GM19397 (cell line): ENCODE data around the gene CARD14.
"Not testable (repeated sequence)": the region's sequence is repeated elsewhere in the genome, so short reads cannot be mapped to it uniquely, and the experiment has no call there.

Source experiments
- ATAC-seq: cut with Tn5 transposase; IDR thresholded peaks from one replicate; pipeline ENCODE4 v1.9.1; 2021; ENCODE audit warnings: mild to moderate bottlenecking, moderate library complexity; ENCODE audit not compliant: unreplicated experiment

CARD14 gene

GRCh38 chr17:80223142-80223815 is 53.4 kb downstream of the CARD14 start:
- ATAC-seq = no peak

- ATAC-seq = no peak
Observed at GRCh38 chr17:80223838-80224497, 54.1 kb downstream of the CARD14 start.

GRCh38 chr17:80224683-80225082 is 54.9 kb downstream of the CARD14 start:
- ATAC-seq = no peak

- no peak for ATAC-seq
Observed at GRCh38 chr17:80225230-80225629, 55.4 kb downstream of the CARD14 start.

GRCh38 chr17:80227156-80227555 is 57.3 kb downstream of the CARD14 start:
- ATAC-seq = no peak

- ATAC-seq = no peak
Observed at GRCh38 chr17:80227666-80228065, 57.8 kb downstream of the CARD14 start.

GRCh38 chr17:80228477-80228876 is 58.6 kb downstream of the CARD14 start:
- ATAC-seq = no peak

GRCh38 chr17:80229011-80229410 is 59.2 kb downstream of the CARD14 start:
- ATAC-seq = no peak

GRCh38 chr17:80232438-80232837 is 62.6 kb downstream of the CARD14 start:
- no peak for ATAC-seq

GRCh38 chr17:80233202-80233601 is 63.4 kb downstream of the CARD14 start:
- ATAC-seq = no peak

- no peak for ATAC-seq
Observed at GRCh38 chr17:80236911-80237310, 67.1 kb downstream of the CARD14 start.

- no peak for ATAC-seq
Observed at GRCh38 chr17:80237386-80237785, 67.6 kb downstream of the CARD14 start.

- no peak for ATAC-seq
Observed at GRCh38 chr17:80242505-80242904, 72.7 kb downstream of the CARD14 start.

- ATAC-seq = no peak
Observed at GRCh38 chr17:80243526-80244433, 74.0 kb downstream of the CARD14 start.

- ATAC-seq = not testable (repeated sequence)
Observed at GRCh38 chr17:80244448-80244847, 74.6 kb downstream of the CARD14 start.

GRCh38 chr17:80244871-80245509 is 75.2 kb downstream of the CARD14 start:
- no peak for ATAC-seq

GRCh38 chr17:80245566-80246265 is 75.9 kb downstream of the CARD14 start:
- ATAC-seq = no peak

- ATAC-seq = no peak
Observed at GRCh38 chr17:80246266-80246681, 76.4 kb downstream of the CARD14 start.

GRCh38 chr17:80246726-80247125 is 76.9 kb downstream of the CARD14 start:
- ATAC-seq = no peak

GRCh38 chr17:80247561-80247960 is 77.7 kb downstream of the CARD14 start:
- ATAC-seq = no peak
